Measurements from ENCODE around the gene IL1F10. TPM values are rescaled to one million over a fixed set of nuclear protein-coding genes. Genes with fewer than 3 reads are reported as not detected.

IL1F10 gene
- total RNA-seq, 2 donors from 2014 or later: not detected

- Histone ChIP-seq H3K27me3 (replicated peaks; ENCODE audit: insufficient read depth) (no peaks in the 10 kb centered on the region), H3K27ac (no peak overlapping the region), H3K9me3 (no peaks in the 10 kb centered on the region), H3K4me1 (replicated peaks) (no peaks in the 10 kb centered on the region), H3K4me3 (no peak overlapping the region), H3K36me3 (no peaks in the 10 kb centered on the region)
- no peak for TF ChIP-seq POLR2AphosphoS5 (IDR thresholded peaks at IDR 0.05)
- no peak for TF ChIP-seq CTCF (IDR thresholded peaks at IDR 0.05)
- TF ChIP-seq POLR2A (IDR thresholded peaks at IDR 0.05): no peak
- WGBS: no CpG with 5 or more reads among the region's 1 CpG
- DNase-seq (ENCODE audit: low spot score): no peak
- intact Hi-C loops (cut with DNase I): no loop called here
These were observed 2.9 kb upstream of the IL1F10 start for GRCh38 chr2:113064898-113065297.

- WGBS: 35% methylated on average over 2 of the region's 2 CpGs
These were observed 479 bp downstream of the IL1F10 start for GRCh38 chr2:113068249-113068648.

GRCh38 chr2:113068706-113069485 lies 1.1 kb downstream of the IL1F10 start:
- DNase-seq (ENCODE audit: low spot score): no peak
- intact Hi-C loops (cut with DNase I): no loop called here
- TF ChIP-seq POLR2A (IDR thresholded peaks at IDR 0.05): no peak
- TF ChIP-seq POLR2AphosphoS5 (IDR thresholded peaks at IDR 0.05): peak; percentile 28
- peak in 1 of 4 experiments; percentile 5 for TF ChIP-seq CTCF (IDR thresholded peaks at IDR 0.05)
- Histone ChIP-seq H3K36me3 (no peaks in the 10 kb centered on the region), H3K4me3 (no peak overlapping the region), H3K27ac (peak overlapping the region in 1 of 2 donors; percentile 35), H3K4me1 (replicated peaks) (no peaks in the 10 kb centered on the region), H3K9me3 (no peaks in the 10 kb centered on the region), H3K27me3 (replicated peaks; ENCODE audit: insufficient read depth) (no peaks in the 10 kb centered on the region)
- WGBS: 23% methylated on average over 5 of the region's 5 CpGs

More at GRCh38 chr2:113068249-113068648, 479 bp downstream of the IL1F10 start:
- Histone ChIP-seq H3K36me3 (no peaks in the 10 kb centered on the region), H3K4me3 (no peak overlapping the region), H3K27ac (peak overlapping the region in 1 of 2 donors; percentile 35), H3K27me3 (replicated peaks; ENCODE audit: insufficient read depth) (no peaks in the 10 kb centered on the region), H3K9me3 (no peaks in the 10 kb centered on the region), H3K4me1 (replicated peaks) (no peaks in the 10 kb centered on the region)
- intact Hi-C loops (cut with DNase I): no loop called here
- DNase-seq (ENCODE audit: low spot score): no peak
- TF ChIP-seq POLR2A (IDR thresholded peaks at IDR 0.05) (no peak), CTCF (IDR thresholded peaks at IDR 0.05) (no peak), POLR2AphosphoS5 (IDR thresholded peaks at IDR 0.05) (no peak)

- DNase-seq (ENCODE audit: low spot score): no peak
- intact Hi-C loops (cut with DNase I): no loop called here
These were observed 2.2 kb downstream of the IL1F10 start for GRCh38 chr2:113069676-113070605.

More at GRCh38 chr2:113069676-113070605, 2.2 kb downstream of the IL1F10 start:
- no peaks in the 10 kb centered on the region for H3K27me3 ChIP-seq (replicated peaks; ENCODE audit: insufficient read depth)
- no peak overlapping the region for H3K27ac ChIP-seq
- WGBS: 89% methylated on average over 4 of the region's 4 CpGs
- TF ChIP-seq CTCF (IDR thresholded peaks at IDR 0.05) (no peak), POLR2A (IDR thresholded peaks at IDR 0.05) (no peak), POLR2AphosphoS5 (IDR thresholded peaks at IDR 0.05) (no peak)
- no peaks in the 10 kb centered on the region for H3K36me3 ChIP-seq
- H3K4me1 ChIP-seq (replicated peaks): no peaks in the 10 kb centered on the region
- H3K4me3 ChIP-seq: no peak overlapping the region
- H3K9me3 ChIP-seq: no peaks in the 10 kb centered on the region
